SK-N-SH (cell line): ENCODE data around the gene PEF1. TPM values are rescaled to one million over a fixed set of nuclear protein-coding genes. Genes with fewer than 3 reads are reported as not detected.
A peak's percentile ranks its signal among the peaks of the same experiment; 100 is the strongest.

ENCODE experiments used
- CTCF ChIA-PET: fragments of 300-600, 350-600 bp; formaldehyde crosslinking; extraction: SDS; loops from one replicate; lab custom pipeline; 2021; lab: Yijun Ruan, JAX
- POLR2A ChIA-PET: fragments of 350-600 bp; sonication (Branson Sonifier 250); formaldehyde crosslinking; extraction: SDS; loops from one replicate; lab custom pipeline; 2020; ENCODE audit warnings: antibody characterized with exemption, inconsistent platforms; lab: Yijun Ruan, JAX
- DNase-seq: peaks from one replicate; pipeline ENCODE4 v3.0.0; 2012
- H2AFZ ChIP-seq: fragments of 200-600 bp; sonication (generic); 2 replicates; pipeline ENCODE4 v1.8.1; 2016; ENCODE audit warnings: antibody characterized with exemption, mild to moderate bottlenecking, low read depth
- H3F3A ChIP-seq: fragments of 200-600 bp; sonication (generic); replicated peaks from 2 replicates; pipeline ENCODE3; 2016; ENCODE audit warnings: antibody characterized with exemption, mild to moderate bottlenecking; ENCODE audit not compliant: insufficient read depth
- H3K27ac ChIP-seq, 2 experiments: fragments of 200-500 bp in 1 of 2; fragments of 200-600 bp in 1 of 2; sonication (Bioruptor generic) in 1 of 2; sonication (generic), shearing (Covaris generic) in 1 of 2; 2 replicates each; pipeline versions ENCODE4 v1.5.1 to v1.6.1; 2014 to 2016; ENCODE audit warnings: low read depth in 2 of 2, inconsistent platforms in 1 of 2, low read length in 1 of 2, mild to moderate bottlenecking in 1 of 2, mixed read lengths in 1 of 2
- H3K27me3 ChIP-seq: fragments of 200-600 bp; sonication (generic), shearing (Covaris generic); 2 replicates; pipeline ENCODE4 v1.6.1; 2016; ENCODE audit warnings: mixed run types; ENCODE audit not compliant: insufficient read depth
- H3K36me3 ChIP-seq, 2 experiments: fragments of 200-500 bp in 1 of 2; fragments of 200-600 bp in 1 of 2; sonication (Bioruptor generic) in 1 of 2; sonication (generic) in 1 of 2; replicated peaks in 1 of 2; 2 replicates each; pipeline versions ENCODE3 to v1.5.1; 2014 to 2016; ENCODE audit warnings: low read length in 1 of 2, mild to moderate bottlenecking in 1 of 2; ENCODE audit not compliant: insufficient read depth in 2 of 2, control insufficient read depth in 1 of 2
- H3K4me1 ChIP-seq, 2 experiments: fragments of 200-500 bp in 1 of 2; fragments of 200-600 bp in 1 of 2; sonication (Bioruptor generic) in 1 of 2; sonication (generic), shearing (Covaris generic) in 1 of 2; 2 replicates each; pipeline versions ENCODE4 v1.5.1 to v1.6.1; 2014 to 2016; ENCODE audit warnings: low read depth in 1 of 2, low read length in 1 of 2, mixed run types in 1 of 2; ENCODE audit not compliant: insufficient read depth in 2 of 2, control insufficient read depth in 1 of 2
- H3K4me2 ChIP-seq: fragments of 200-600 bp; sonication (generic), shearing (Covaris generic); 2 replicates; pipeline ENCODE4 v1.6.1; 2017; ENCODE audit warnings: mixed run types
- H3K4me3 ChIP-seq, 2 experiments: fragments of 200-500 bp in 1 of 2; fragments of 200-600 bp in 1 of 2; sonication (Bioruptor generic) in 1 of 2; sonication (generic), shearing (Covaris generic) in 1 of 2; 2 replicates each; pipeline versions ENCODE4 v1.5.1 to v1.8.1; 2014 to 2016; ENCODE audit warnings: low read depth in 2 of 2, inconsistent platforms in 1 of 2, low read length in 1 of 2, mild to moderate bottlenecking in 1 of 2, mixed read lengths in 1 of 2, moderate library complexity in 1 of 2
- H3K79me2 ChIP-seq: fragments of 200-600 bp; sonication (generic); 2 replicates; pipeline ENCODE4 v1.8.1; 2017; ENCODE audit warnings: mild to moderate bottlenecking; ENCODE audit not compliant: insufficient read depth
- H3K9ac ChIP-seq: fragments of 200-600 bp; sonication (generic); 2 replicates; pipeline ENCODE4 v1.6.1; 2017; ENCODE audit warnings: mixed run types
- H3K9me2 ChIP-seq: fragments of 200-600 bp; sonication (generic); 2 replicates; pipeline ENCODE4 v1.6.1; 2017; ENCODE audit warnings: mixed run types
- H3K9me3 ChIP-seq: fragments of 200-600 bp; sonication (generic); 2 replicates; pipeline ENCODE4 v1.6.1; 2017; ENCODE audit warnings: mixed run types, mild to moderate bottlenecking, moderate library complexity
- H4K20me1 ChIP-seq: fragments of 200-600 bp; sonication (generic); 2 replicates; pipeline ENCODE4 v1.6.1; 2017; ENCODE audit warnings: mild to moderate bottlenecking, mixed run types; ENCODE audit not compliant: insufficient read depth
- CHD2 ChIP-seq: fragments of 150-350 bp; IDR thresholded peaks from 2 replicates; pipeline ENCODE4 v1.6.1; 2018; ENCODE audit warnings: low read length; ENCODE audit not compliant: partially characterized antibody
- EP300 ChIP-seq, 2 experiments: IDR thresholded peaks; 2 replicates each; pipeline versions ENCODE4 v1.4.0 to v1.6.1; 2012; ENCODE audit warnings: borderline replicate concordance in 1 of 2, low read depth in 1 of 2, low read length in 1 of 2
- EZH2phosphoT487 ChIP-seq: fragments of 200-600 bp; sonication (generic); IDR thresholded peaks from 2 replicates; pipeline ENCODE4 v1.6.1; 2017; ENCODE audit warnings: low read depth, mixed run types, mild to moderate bottlenecking, antibody characterized with exemption, moderate library complexity, borderline replicate concordance
- FOSL2 ChIP-seq: IDR thresholded peaks from 2 replicates; pipeline ENCODE4 v1.4.0; 2012; ENCODE audit warnings: low read depth, mild to moderate bottlenecking, moderate library complexity, borderline replicate concordance
- FOXM1 ChIP-seq: IDR thresholded peaks from 2 replicates; pipeline ENCODE4 v1.4.0; 2012; ENCODE audit warnings: low read depth, mild to moderate bottlenecking
- MXI1 ChIP-seq: IDR thresholded peaks from 2 replicates; pipeline ENCODE4 v1.6.1; 2012; ENCODE audit warnings: mild to moderate bottlenecking, low read depth, low read length, improper control_type of control experiment
- NFIC ChIP-seq: IDR thresholded peaks from 2 replicates; pipeline ENCODE4 v1.4.0; 2012; ENCODE audit warnings: borderline replicate concordance
- POLR2AphosphoS5 ChIP-seq: IDR thresholded peaks from 2 replicates; pipeline ENCODE4 v1.6.1; 2012; ENCODE audit warnings: low read depth, low read length
- RFX5 ChIP-seq: IDR thresholded peaks from 2 replicates; pipeline ENCODE4 v1.6.1; 2012; ENCODE audit warnings: mild to moderate bottlenecking, improper control_type of control experiment, low read length
- RXRA ChIP-seq: IDR thresholded peaks from 2 replicates; pipeline ENCODE4 v1.4.0; 2012; ENCODE audit warnings: low read depth, mild to moderate bottlenecking, borderline replicate concordance
- TCF12 ChIP-seq: IDR thresholded peaks from 2 replicates; pipeline ENCODE4 v1.4.0; 2012
- TEAD4 ChIP-seq: IDR thresholded peaks from 2 replicates; pipeline ENCODE4 v1.4.0; 2012; ENCODE audit warnings: mild to moderate bottlenecking, borderline replicate concordance; ENCODE audit not compliant: insufficient read depth
- YY1 ChIP-seq: IDR thresholded peaks from 2 replicates; pipeline ENCODE4 v1.4.0; 2012; ENCODE audit warnings: low read depth, mild to moderate bottlenecking
- WGBS: methylation state at CpG from one replicate; pipeline ENCODE4 v1.1.6; 2017; ENCODE audit warnings: low lambda C conversion rate; 5-methylcytosine and 5-hydroxymethylcytosine counted together
- polyA plus RNA-seq, 3 experiments: library from polyadenylated mRNA; depleted of rRNA; stranded (reverse); fragments of >200 nt; gene quantifications; 2 replicates each; pipeline ENCODE4 v1.2.3, GENCODE V29; 2012
- TF ChIP-seq, protein P1 (sequence below): IDR thresholded peaks from 2 replicates; pipeline ENCODE4; 2012

Gene PEF1
- polyA plus RNA-seq, 1 of the 3 experiments (the other 2 are of a cell fraction), result 51.9 TPM

DNA sequence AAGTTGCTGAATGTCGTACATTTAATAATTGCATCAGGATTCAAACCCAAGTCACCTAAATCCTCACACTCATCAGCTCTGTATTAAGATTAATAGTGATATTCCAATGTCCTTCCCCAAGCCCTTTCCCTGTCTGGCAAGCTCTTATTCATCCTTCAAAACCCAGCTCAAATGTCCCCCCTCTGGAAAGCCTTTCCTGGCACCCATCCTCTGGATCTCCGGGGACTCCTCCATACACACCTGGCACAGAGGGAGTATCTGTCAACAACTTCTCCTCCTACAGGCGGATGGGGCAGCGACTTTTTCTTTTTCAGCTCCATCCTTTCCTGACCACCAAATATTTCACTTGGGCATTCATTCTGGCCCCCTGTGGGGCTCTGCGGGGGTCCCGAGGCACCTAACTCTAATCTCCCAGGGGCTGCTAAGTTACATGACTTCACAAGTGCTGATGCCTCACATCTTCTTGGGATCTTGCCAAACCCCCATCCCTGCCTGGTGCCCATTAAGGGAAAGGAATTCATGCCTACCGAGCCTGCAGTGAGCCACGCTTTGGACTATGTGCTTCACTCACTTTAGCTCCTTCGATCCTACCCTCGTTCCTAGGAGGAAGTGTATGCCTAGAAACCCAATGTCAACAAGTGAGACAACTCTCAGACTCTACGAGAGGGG is 53.1 kb downstream of the PEF1 start:
- 41% methylated on average over 11 of the region's 11 CpGs for WGBS
- Histone ChIP-seq H3K36me3 (no peaks in the 10 kb centered on the region), H3K9me3 (no peaks in the 10 kb centered on the region), H3K79me2 (no peaks in the 10 kb centered on the region), H3K4me3 (no peak overlapping the region), H3K4me2 (peak overlapping the region; percentile 58), H2AFZ (0 out of 2 replicates have a peak overlapping the region, but pooled peaks have one; percentile 35)
- POLR2A ChIA-PET, result no interaction called here
- TF ChIP-seq RFX5 (no peak), NFIC (peak; percentile 56; the same call in 1 of the 2 replicates), YY1 (no peak), TEAD4 (no peak), RXRA (no peak), FOSL2 (no peak), EP300 (IDR thresholded peaks at IDR 0.05; ENCODE audit: borderline replicate concordance in 1 of 2, low read depth in 1 of 2, low read length in 1 of 2) (no peak), EZH2phosphoT487 (no peak), MXI1 (no peak)
- TF ChIP-seq, all 33 proteins: peak for 1
- peak overlapping the region in 1 of 2 experiments; percentile 36; a peak in 1 of 4 replicates for H3K27ac ChIP-seq
- no peak overlapping the region for H3K9ac ChIP-seq
- H4K20me1 ChIP-seq, result no peaks in the 10 kb centered on the region
- peaks cover 10 to 13% of the 10 kb centered on the region in 2 experiments for H3K4me1 ChIP-seq
- DNase-seq, result peak; percentile 20
- no peaks in the 10 kb centered on the region for H3K27me3 ChIP-seq
- no peaks in the 10 kb centered on the region for H3K9me2 ChIP-seq
- no peaks in the 10 kb centered on the region for H3F3A ChIP-seq
- CTCF ChIA-PET, result interaction anchor here (0.7 to 6.0 kb wide), 7 partner anchors 14 to 47 kb away, joined by 3 to 37 read pairs (median 4); partner anchors contain the start of gene HCRTR1

DNA sequence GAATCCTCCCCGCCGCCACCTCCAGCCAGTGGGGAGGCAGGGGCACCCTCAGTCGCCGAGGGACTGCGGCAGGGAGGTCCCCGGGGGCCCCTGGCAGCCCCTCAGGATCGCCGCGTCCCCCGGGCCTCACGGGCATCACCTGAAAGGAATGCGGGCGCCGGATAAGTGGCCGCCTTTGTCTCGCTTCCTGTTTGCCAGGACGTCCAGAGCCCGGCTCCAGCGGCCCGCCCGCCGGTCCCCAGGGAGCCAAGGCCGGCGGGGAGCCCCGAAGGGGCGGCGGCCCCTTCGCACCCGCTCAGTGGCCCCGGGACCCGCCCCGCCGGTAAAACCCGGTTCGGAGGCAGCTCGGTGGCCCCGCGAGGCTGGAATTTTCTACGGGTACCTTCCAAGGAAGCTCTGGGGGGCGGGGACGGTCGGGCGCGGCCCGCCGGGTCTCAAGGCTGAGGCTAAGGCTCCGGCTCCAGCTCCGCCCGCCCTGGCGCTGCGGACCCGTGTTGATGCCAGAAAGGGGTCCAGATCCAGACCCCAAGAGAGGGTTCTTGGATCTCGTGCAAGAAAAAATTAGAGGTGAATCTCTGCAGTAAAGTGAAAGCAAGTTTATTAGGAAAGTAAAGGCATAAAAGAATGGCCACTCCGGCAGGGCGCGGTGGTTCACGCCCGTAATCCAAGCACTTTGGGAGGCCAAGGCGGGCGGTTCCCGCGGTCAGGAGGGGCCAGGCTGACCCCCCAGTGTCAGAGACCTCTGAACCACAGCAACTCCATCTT is 55.7 kb downstream of the PEF1 start:
- H3K4me3 ChIP-seq, result no peak overlapping the region
- no peaks in the 10 kb centered on the region for H3K79me2 ChIP-seq
- no peak overlapping the region for H3K27ac ChIP-seq
- H3K36me3 ChIP-seq, result no peaks in the 10 kb centered on the region
- H3K4me2 ChIP-seq, result no peak overlapping the region
- no peaks in the 10 kb centered on the region for H3K27me3 ChIP-seq
- CTCF ChIA-PET, result interaction anchor here (1.2 to 2.3 kb wide), 6 partner anchors 8 to 195 kb away, joined by 3 to 8 read pairs (median 4); no protein-coding TSS in a partner anchor
- TF ChIP-seq RXRA (no peak), FOSL2 (no peak), RFX5 (no peak), FOXM1 (no peak), TEAD4 (no peak), TCF12 (no peak), POLR2AphosphoS5 (no peak), YY1 (no peak), CHD2 (no peak), NFIC (no peak)
- TF ChIP-seq, protein P1, sequence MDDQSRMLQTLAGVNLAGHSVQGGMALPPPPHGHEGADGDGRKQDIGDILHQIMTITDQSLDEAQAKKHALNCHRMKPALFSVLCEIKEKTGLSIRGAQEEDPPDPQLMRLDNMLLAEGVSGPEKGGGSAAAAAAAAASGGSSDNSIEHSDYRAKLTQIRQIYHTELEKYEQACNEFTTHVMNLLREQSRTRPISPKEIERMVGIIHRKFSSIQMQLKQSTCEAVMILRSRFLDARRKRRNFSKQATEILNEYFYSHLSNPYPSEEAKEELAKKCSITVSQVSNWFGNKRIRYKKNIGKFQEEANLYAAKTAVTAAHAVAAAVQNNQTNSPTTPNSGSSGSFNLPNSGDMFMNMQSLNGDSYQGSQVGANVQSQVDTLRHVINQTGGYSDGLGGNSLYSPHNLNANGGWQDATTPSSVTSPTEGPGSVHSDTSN, result no peak
- no peaks in the 10 kb centered on the region for H3K9me2 ChIP-seq
- H3K9me3 ChIP-seq, result no peaks in the 10 kb centered on the region
- POLR2A ChIA-PET, result no interaction called here
- 94% methylated on average over 22 of the region's 62 CpGs for WGBS
- H3F3A ChIP-seq, result no peaks in the 10 kb centered on the region
- H4K20me1 ChIP-seq, result no peaks in the 10 kb centered on the region
- no peak overlapping the region for H2AFZ ChIP-seq
- peaks cover 10 to 12% of the 10 kb centered on the region in 2 experiments; a peak in 3 of 4 replicates for H3K4me1 ChIP-seq
- no peak overlapping the region for H3K9ac ChIP-seq
- no peak for DNase-seq
